PC-9 (cell line): Measurements from ENCODE around the gene BMPR1B.

ENCODE experiments used
- CTCF ChIP-seq: fragments of 200-600 bp; sonication (generic); conservative IDR thresholded peaks from 2 replicates; pipeline ENCODE4 v1.6.1; 2017; ENCODE audit warnings: mixed run types, antibody characterized with exemption, mild to moderate bottlenecking, moderate library complexity
- EZH2 ChIP-seq: fragments of 200-600 bp; sonication (generic); IDR thresholded peaks from 2 replicates; pipeline ENCODE4 v1.8.0; 2017; ENCODE audit warnings: antibody characterized with exemption, low read depth

GRCh38 chr4:94721310-94721709 is 36.4 kb upstream of the BMPR1B start:
- TF ChIP-seq CTCF, result no peak
- TF ChIP-seq EZH2, result no peak
